NCI-H345 treated with DMSO at 0.1 percent for 48 hours (cell line): ENCODE measurements around the gene SSBP4.
A peak's percentile ranks its signal among the peaks of the same experiment; 100 is the strongest.

Experiments
- DNase-seq: peaks from one replicate; lab custom pipeline; 2025; ENCODE audit not compliant: unreplicated experiment; lab: John Stamatoyannopoulos, UW

Gene SSBP4

GRCh38 chr19:18431351-18432197, 12.4 kb downstream of the SSBP4 start:
- DNase-seq: no peak

- DNase-seq: no peak
These were observed 13.2 kb downstream of the SSBP4 start for GRCh38 chr19:18432275-18433014.

- DNase-seq: no peak
These were observed 14.0 kb downstream of the SSBP4 start for GRCh38 chr19:18433015-18433691.

GRCh38 chr19:18433735-18434398, 14.7 kb downstream of the SSBP4 start:
- DNase-seq: no peak

- DNase-seq: no peak
These were observed 15.4 kb downstream of the SSBP4 start for GRCh38 chr19:18434411-18435175.

GRCh38 chr19:18435178-18435841, 16.1 kb downstream of the SSBP4 start:
- no peak for DNase-seq

GRCh38 chr19:18435842-18436670, 16.9 kb downstream of the SSBP4 start:
- DNase-seq: no peak

- peak; percentile 51 for DNase-seq
These were observed 17.7 kb downstream of the SSBP4 start for GRCh38 chr19:18436671-18437490.

- DNase-seq: no peak
These were observed 18.5 kb downstream of the SSBP4 start, which contains the start of gene ISYNA1 for GRCh38 chr19:18437491-18438330. Gene ISYNA1 (minus strand): TSS chr19:18438133. CDS start chr19:18437979, 154 bp downstream.

- DNase-seq: no peak
These were observed 19.3 kb downstream of the SSBP4 start for GRCh38 chr19:18438331-18439024.

GRCh38 chr19:18439025-18439909, 20.1 kb downstream of the SSBP4 start:
- DNase-seq: no peak

GRCh38 chr19:18439910-18440237, 20.7 kb downstream of the SSBP4 start:
- no peak for DNase-seq

GRCh38 chr19:18440415-18440877, 21.2 kb downstream of the SSBP4 start:
- no peak for DNase-seq

- no peak for DNase-seq
These were observed 22.0 kb downstream of the SSBP4 start for GRCh38 chr19:18440936-18441803.
